HG02642 (cell line): ENCODE measurements around the gene COPB2.
A peak's percentile ranks its signal among the peaks of the same experiment; 100 is the strongest.
"Not testable (repeated sequence)": the region's sequence is repeated elsewhere in the genome, so short reads cannot be mapped to it uniquely, and the experiment has no call there.

Source experiments
- ATAC-seq: cut with Tn5 transposase; IDR thresholded peaks from one replicate; pipeline ENCODE4 v1.9.1; 2021; ENCODE audit warnings: mild to moderate bottlenecking; ENCODE audit not compliant: unreplicated experiment, poor library complexity

Gene COPB2

GRCh38 chr3:139389552-139390368 is at the start of gene COPB2:
Gene COPB2, minus strand, starts transcription at chr3:139389647. Its CDS starts 97 bp downstream, at chr3:139389550.
- ATAC-seq = peak; percentile 99

DNA sequence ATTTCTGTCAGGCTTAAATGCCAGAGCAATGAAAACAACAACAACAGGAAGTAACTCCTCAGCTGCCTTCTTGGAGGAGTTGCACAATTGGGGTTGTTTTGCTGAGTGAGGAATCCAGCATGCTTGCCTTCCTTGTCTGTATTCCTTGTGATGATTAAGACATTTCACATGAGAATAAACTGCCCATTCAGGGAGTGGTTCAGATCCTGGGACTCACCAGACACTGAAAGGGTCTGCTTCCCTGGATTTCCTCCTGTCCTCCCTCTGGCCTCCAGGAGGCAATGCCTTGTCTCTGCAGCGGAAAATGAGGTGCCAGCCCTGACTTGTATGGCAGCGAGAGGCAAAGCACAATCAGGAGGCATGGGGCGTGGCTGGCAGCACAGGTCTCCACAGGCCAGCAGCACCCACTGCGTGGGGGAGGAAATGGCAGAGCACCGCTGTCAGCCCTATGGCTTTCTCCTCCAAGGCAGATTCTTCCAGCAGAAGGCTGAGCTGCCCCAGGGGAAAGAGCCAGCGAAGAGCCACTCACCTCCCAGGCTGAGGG is 45.4 kb upstream of the COPB2 start:
- ATAC-seq = no peak

GRCh38 chr3:139434228-139434627 is 44.8 kb upstream of the COPB2 start:
- ATAC-seq = no peak

- no peak for ATAC-seq
Measured at GRCh38 chr3:139433089-139433488, 43.6 kb upstream of the COPB2 start.

- no peak for ATAC-seq
Measured at GRCh38 chr3:139430493-139430892, 41.0 kb upstream of the COPB2 start.

GRCh38 chr3:139427283-139428060 is 38.0 kb upstream of the COPB2 start:
- ATAC-seq = peak; percentile 81

GRCh38 chr3:139425745-139426400 is 36.4 kb upstream of the COPB2 start:
- ATAC-seq = no peak

- no peak for ATAC-seq
Measured at GRCh38 chr3:139423232-139423631, 33.8 kb upstream of the COPB2 start.

- ATAC-seq = no peak
Measured at GRCh38 chr3:139421460-139421859, 32.0 kb upstream of the COPB2 start.

DNA sequence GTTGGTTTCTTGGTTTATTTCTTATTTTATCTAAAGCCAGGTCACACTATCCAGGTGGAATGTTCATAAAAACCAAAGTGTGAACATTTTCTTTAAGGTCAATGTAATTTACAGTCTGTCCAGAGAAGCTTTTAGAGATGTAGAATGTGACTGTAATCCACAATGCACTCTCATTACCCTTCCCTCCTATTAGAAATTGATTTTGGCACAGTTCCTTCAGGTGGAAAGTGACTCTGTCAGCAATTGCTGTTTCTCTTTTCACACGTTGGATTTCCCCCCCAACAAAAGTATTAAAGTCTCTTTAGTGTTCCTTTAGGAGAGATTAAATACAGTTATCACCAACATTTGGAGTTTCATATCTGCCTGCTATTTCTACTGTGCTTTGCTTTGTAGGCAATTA is 31.6 kb upstream of the COPB2 start:
- no peak for ATAC-seq

DNA sequence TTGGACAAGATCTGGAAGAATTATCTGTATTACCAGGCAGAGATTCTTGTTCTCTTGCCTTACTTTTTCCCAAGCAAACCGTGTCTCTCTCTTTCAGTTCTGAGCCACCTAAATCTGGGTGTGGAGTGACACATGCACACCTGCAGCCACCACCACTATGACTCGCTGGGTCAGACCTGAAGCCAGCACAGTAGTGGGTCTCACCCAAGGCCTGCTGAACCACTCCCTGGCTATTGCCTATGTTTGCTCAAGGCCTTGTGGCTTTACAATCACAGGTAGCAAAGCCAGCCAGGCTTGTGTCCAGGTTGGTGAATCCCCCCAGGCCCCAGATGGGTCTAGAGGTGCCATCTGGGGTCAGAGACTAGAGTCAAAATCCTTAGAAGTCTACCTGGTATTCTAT is 28.7 kb upstream of the COPB2 start:
- no peak for ATAC-seq

DNA sequence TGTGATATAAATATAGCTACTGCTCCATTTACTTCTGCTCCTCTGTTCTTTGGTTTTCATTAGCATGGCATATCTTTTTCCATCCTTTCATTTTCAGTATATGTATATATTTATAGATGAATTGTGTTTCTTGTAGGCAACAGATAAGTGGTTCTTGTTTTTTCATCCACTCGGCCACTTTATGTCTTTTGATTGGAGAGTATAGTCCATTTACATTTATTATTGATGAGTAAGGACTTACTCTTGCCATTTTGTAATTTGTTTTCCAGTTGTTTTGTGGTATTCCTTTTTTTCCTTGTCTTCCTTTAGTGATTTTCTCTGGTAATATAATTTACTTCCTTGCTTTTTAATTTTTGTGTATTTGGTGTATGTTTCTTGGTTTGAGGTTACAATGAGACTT is 26.8 kb upstream of the COPB2 start:
- no peak for ATAC-seq

DNA sequence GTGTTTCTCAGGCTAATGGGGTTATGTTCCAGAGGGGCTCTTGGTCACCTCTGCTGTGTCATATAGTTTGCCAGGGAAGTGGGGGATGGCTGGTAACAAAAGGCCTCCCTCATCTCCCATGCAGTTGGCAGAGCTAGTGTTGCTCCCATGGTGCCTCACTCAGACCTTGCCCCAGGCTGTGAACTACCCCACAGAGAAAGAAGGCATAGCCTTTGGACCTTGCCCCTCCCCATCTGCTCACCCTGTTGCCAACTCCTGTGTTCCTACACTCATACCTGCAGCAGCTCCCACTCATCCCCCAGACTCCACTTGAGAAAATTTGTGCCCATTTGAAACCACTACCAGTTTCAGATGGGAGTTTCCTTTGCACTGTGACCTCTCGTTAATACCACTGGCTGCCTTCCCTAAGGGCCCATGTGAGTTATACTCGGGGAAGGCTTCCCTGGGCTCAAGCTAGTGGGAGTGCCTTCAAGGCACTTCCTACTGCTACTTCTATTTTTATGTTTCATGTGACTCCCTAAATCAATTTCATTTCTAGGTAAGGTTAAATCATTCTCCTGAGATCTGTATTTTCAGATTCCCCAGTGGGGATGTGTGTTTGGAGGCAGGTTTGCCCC is 25.3 kb upstream of the COPB2 start:
- no peak for ATAC-seq

GRCh38 chr3:139412891-139413290 is 23.4 kb upstream of the COPB2 start:
- ATAC-seq = not testable (repeated sequence)

- ATAC-seq = not testable (repeated sequence)
Measured at GRCh38 chr3:139401155-139401554, 11.7 kb upstream of the COPB2 start.

DNA sequence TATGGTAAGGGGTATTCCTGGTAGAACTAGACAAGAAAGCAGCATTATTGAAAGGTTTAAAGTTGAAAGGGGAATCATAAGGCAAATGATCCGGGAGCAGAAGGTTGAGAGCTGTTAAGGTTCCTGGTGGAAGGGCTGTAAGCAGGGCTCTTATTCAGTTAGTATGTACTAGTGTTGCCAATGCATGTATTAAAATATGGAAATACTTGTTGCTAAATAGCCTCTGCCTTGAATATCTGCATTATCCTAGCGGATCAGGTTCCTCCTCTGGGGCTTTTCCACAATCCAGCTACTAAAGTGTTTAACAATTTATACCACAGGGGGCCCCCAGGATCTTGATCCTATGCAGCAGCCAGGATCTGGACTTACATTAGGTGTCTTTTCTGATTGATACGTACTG is 7.3 kb upstream of the COPB2 start:
- no peak for ATAC-seq

DNA sequence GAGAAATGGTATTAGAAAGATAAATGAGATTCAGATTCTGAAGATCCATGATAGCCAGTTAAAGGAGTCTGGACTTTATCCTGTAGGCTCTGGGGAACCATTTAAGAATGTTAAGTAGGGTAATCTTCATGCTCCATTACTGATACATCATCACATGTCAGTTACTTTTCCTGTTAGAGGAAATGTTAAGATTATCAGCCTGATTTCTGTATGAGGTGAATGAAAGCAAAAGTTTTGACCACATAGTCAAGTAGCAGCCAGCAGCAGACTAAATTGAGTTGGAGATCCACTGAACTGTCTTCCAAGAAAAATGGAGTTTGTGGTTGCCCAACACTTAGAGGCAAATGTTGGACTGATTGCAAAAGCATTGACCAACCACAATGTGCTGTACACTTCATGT is 4.7 kb upstream of the COPB2 start:
- no peak for ATAC-seq

DNA sequence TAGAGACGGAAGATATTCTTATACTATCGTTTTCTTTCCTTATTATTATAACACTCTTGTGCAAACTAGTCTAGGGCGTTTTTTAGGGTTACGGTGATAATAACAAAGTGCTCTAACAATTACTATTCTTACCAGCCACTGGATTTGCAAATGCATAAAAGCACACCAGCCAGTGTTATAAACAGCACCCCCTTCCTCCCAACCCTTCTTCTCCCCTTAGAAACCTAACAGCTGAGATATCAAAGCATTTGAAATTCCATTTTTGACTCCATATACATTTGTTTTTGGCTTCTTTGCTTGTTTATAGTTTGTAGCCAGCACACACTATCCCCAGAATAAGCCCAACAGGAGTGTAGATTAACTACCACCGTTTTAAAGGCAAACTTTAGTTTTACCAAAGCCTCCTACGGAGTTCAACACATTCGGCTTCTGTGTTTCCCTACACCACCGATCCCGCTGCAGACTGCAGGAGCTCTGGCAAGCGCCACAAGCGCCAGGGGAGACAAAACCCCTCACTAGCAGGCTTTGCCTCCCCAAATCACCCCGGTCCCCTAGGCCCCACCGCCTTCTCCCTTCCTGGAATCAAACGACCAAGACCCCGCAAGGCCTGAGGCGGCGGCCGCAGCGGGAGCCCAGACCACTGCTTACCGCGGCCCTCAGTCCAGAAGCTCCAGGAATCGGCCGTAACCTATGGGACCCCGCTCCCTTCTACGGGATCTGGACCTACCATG is 461 bp downstream of the COPB2 start:
- peak; percentile 41 for ATAC-seq

GRCh38 chr3:139388077-139388476 is 1.4 kb downstream of the COPB2 start:
- ATAC-seq = no peak

DNA sequence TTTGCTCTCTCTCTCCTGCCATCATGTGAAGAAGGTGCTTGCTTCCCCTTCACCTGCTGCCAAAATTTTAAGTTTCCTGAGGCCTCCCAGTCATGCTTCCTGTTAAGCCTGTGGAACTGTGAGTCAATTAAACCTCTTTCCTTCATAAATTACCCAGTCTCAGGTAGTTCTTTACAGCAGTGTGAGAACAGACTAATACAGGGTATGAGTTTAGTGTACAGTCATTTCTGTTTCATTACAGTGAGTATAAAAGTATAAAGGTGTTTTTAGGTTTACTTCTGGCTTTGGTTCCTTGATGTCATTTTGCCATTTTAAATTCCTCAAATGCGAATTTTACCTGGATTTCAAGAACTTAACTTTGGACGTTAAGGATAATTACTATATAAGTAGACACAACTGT is 7.2 kb downstream of the COPB2 start:
- ATAC-seq = not testable (repeated sequence)
